HuH-7 (cell line): ENCODE results near the gene JAM3.

ENCODE experiments used
- DNase-seq: peaks from one replicate; pipeline ENCODE4 v3.0.0; 2011; ENCODE audit warnings: low spot score

The JAM3 gene

DNA sequence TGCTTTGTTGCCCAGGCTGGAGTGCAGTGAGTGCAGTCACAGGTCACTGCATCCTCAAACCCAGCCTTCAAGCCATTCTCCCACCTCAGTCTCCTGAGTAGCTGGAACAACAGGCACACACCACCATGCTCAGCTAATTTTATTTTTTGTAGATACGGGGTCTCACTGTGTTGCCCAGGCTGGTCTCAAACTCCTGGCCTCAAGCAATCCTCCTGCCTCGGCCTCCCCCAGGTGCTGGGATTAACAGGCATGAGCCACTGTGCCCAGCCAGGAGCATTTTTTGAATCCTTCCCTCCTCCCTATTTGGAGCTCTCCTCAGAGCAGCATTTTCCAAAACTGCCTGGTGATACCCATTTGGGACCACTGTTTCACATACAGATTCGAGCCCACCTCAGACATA lies 77.7 kb downstream of the JAM3 start:
- DNase-seq = no peak

DNA sequence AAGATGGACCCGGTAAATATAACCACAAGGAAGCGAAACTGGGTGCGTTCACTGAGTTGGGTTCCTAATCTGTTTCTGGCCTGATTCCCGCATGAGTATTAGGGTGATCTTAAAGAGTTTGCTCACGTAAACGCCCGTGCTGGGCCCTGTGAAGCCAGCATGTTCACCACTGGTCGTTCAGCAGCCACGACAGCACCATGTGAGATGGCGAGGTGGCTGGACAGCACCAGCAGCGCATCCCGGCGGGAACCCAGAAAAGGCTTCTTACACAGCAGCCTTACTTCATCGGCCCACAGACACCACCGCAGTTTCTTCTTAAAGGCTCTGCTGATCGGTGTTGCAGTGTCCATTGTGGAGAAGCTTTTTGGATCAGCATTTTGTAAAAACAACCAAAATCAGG lies 80.5 kb downstream of the JAM3 start:
- no peak for DNase-seq

- DNase-seq = no peak
Measured at GRCh38 chr11:134150195-134150903, 81.5 kb downstream of the JAM3 start.

DNA sequence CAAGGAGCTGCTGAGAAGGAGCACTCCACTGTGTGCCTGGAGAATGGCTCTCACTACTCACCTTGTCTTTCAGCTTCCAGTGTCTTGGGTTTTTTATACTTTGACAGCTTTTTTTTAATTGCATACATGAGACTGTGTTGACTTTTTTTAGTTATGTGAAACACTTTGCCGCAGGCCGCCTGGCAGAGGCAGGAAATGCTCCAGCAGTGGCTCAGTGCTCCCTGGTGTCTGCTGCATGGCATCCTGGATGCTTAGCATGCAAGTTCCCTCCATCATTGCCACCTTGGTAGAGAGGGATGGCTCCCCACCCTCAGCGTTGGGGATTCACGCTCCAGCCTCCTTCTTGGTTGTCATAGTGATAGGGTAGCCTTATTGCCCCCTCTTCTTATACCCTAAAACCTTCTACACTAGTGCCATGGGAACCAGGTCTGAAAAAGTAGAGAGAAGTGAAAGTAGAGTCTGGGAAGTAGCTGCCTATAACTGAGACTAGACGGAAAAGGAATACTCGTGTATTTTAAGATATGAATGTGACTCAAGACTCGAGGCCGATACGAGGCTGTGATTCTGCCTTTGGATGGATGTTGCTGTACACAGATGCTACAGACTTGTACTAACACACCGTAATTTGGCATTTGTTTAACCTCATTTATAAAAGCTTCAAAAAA lies 82.3 kb downstream of the JAM3 start:
- no peak for DNase-seq

DNA sequence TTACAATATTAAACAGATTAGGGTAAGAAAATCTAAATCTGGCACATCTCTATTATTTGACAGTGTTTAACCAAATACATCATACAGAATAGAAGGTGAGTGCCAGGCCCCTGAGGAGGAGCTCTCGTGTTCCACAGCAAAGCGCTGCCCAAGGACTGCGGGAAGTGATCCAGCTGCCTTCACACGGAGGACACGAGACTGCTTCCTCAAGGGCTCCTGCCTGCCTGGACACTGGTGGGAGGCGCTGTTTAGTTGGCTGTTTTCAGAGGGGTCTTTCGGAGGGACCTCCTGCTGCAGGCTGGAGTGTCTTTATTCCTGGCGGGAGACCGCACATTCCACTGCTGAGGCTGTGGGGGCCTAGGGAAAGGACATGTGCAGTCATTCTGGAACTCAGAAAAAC lies 83.8 kb downstream of the JAM3 start:
- DNase-seq = no peak

- DNase-seq = no peak
Measured at GRCh38 chr11:134153147-134153905, 84.5 kb downstream of the JAM3 start.

- DNase-seq = no peak
Measured at GRCh38 chr11:134154441-134154840, 85.6 kb downstream of the JAM3 start.

DNA sequence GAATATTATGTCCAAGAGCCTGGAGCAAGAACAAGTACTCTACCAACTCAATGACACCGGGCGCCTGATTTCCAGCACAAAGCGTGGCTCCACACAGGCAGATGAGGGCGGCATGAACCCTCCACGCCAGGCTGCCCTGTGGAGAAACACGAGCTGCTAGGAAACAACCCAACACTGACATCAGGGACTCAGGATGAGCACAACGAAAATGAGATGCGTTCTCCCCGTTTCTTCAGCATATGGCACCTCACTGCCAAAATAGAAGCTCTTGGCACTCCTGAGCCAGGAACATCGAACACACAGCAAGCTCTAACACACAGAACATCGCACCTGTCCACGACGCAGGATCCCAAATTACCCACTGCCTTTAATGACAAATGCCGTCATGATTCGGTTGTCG lies 86.6 kb downstream of the JAM3 start:
- DNase-seq = no peak

GRCh38 chr11:134155946-134156865 lies 87.3 kb downstream of the JAM3 start:
- no peak for DNase-seq

DNA sequence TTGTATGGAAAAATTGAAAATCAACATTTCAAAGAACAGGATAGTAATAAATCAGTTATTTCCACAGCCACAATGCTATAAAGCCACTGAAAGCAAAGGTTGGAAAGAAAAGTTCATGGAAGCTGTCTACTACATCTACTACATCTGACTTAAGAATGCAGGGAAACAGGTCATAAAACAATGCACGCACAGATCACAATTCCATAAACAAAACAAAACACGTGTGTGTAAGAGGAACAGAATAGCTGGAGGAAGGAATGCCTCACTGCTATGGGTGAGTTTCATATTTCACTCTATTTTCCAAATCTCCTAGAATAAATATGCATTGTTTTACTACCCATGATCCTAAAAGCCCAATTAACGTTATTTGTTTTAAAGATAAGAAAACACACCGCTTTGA lies 88.6 kb downstream of the JAM3 start:
- DNase-seq = no peak

- DNase-seq = no peak
Measured at GRCh38 chr11:134158023-134158422, 89.2 kb downstream of the JAM3 start.

DNA sequence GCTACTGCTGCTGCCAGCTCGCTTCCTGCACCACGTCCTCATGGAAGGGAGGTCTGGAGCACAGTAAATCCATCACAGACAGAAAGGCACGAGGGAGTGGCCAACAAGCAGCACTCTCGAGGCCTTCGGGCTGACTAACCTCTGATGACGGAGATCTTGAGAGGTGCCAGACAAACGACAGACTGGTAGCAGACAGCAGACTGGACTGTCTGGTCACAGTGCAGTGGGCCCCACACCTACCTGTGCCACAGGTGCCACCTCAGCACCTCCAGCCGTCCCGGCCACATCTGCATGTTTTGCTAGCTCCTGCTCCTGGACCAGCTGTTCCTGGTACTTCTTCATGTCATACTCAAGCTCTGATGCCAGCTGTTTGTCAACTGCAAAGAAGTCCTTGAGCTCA lies 90.8 kb downstream of the JAM3 start:
- DNase-seq = no peak

- DNase-seq = no peak
Measured at GRCh38 chr11:134164490-134165370, 95.9 kb downstream of the JAM3 start.

GRCh38 chr11:134170177-134170918 lies 101.5 kb downstream of the JAM3 start:
- no peak for DNase-seq

DNA sequence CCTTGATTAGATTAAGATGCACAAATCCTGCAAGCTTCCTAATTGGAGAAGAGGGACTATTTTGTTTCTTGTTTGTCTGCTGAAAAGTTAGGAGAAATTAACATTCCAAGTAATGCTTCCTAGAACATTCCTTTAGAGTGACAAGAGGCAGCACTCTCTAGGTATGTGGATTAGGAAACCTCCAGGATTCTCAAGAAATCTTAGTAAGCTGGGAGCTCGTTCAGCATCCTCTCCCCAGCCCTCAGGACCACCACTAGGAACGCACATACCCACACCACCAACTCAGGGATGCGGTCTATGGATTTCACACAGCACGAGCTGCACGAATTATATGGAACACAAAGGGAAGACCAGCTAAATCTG lies 102.0 kb downstream of the JAM3 start:
- DNase-seq = no peak

- no peak for DNase-seq
Measured at GRCh38 chr11:134171951-134172350, 103.1 kb downstream of the JAM3 start.

DNA sequence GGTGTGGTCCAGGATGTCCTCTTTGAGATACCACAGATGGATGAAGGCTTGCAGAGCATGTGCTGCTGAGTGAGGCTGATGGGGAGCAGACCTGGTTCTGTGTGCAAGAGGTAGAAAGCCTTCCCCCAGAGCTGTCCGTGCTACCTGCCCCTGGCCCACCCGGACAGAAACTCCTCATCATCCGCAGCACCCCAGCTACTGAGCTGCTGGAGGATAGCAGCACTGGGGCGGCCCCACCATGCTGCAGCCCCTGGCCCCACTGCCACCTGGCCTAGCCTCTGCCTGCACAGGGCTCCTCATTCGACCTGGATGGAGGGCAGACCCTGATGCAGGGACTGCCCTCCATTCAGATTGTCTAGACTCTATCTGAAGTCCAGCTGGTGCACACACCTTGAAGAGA lies 104.4 kb downstream of the JAM3 start:
- no peak for DNase-seq

DNA sequence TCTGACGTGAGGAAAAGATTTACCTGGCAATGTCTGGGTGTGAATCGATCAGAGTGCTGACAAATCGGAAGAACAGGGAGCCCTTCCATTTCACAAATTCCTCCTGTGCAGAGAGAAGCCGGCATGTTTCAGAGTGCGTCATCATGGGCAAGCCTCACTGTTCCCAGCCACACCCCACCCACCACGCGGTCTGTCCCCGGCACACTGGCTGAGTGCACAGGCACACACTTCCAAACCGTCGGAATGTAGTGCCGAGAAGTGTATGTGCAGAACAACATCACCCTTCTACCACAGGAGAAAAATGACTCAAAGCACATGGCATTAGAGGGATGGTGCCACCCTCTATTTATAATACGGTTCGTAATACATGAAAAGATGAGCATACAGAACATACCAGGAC lies 107.4 kb downstream of the JAM3 start:
- DNase-seq = no peak

DNA sequence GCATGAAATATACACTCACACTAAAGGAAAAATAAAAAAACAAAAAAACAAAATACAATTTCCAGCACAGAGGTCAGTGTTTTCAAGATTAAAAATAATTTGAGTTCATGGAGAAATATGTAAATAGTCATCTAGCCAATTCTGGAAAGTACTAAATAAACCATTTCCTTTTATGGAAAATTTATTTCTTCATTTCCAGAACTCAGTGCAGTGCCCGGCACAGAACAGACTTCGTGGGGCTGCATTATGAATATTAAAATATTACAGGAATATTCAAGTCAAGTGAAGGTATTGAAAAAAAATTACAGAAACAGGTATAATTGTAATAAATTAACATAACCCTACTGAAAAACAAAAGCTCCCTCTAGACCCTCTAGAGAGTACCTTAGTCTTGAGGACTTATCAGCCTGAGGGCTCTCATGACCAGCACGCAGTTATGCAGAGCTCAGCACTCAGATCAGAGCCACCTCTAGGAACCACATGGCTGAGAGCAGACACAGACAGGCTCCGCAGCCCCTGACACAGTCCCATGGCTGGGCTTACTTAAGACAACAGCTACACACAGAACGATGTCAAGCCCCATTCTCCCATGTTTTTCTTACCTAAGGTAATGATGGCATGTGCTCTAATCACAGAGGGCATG lies 109.3 kb downstream of the JAM3 start:
- DNase-seq = no peak

DNA sequence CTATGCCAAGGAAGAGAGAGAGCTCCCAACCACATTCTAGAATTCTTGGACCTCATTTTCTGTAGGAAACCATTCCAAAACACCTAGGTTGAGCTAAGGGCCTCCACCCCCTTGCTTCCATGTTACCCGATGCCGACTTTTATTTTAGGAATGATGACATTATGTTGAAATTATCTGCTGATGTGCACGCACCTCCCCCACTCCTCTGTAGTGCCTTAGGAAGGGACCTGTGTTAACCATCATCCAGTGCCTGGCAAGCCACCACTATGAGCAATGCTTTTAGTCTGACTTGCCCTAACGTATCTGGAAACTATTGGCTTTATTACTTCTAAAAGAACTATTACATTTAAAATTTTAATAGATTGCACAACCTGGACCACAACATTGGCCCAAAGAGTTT lies 112.8 kb downstream of the JAM3 start:
- no peak for DNase-seq
